ENCODE data around the gene SPECC1L.

The SPECC1L gene

DNA sequence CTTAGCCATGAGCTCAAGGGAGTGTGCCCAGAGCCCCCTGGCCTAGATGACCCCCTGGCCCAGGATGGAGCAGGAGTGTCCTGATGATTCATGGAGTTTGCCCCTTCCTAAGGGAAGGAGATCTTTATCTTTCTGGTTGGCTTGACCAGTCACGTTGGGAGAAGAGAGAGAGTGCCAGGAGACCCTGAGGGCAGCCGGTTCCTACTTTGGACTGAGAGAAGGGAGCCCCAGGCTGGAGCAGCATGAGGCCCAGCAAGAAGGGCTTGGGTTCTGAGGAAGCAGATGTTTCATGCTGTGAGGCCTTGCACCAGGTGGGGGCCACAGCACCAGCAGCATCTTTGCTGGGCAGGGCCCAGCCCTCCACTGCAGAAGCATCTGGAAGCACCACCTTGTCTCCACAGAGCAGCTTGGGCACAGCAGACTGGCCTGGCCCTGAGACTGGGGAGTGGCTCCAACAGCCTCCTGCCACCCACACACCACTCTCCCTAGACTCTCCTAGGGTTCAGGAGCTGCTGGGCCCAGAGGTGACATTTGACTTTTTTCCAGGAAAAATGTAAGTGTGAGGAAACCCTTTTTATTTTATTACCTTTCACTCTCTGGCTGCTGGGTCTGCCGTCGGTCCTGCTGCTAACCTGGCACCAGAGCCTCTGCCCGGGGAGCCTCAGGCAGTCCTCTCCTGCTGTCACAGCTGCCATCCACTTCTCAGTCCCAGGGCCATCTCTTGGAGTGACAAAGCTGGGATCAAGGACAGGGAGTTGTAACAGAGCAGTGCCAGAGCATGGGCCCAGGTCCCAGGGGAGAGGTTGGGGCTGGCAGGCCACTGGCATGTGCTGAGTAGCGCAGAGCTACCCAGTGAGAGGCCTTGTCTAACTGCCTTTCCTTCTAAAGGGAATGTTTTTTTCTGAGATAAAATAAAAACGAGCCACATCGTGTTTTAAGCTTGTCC lies 171.0 kb downstream of the SPECC1L start:
- no peak overlapping the region for H3K4me3 ChIP-seq (ENCODE audit: low read length)
- no peak for TF ChIP-seq ZNF274 (IDR thresholded peaks at IDR 0.05; ENCODE audit: low read depth, low read length)

DNA sequence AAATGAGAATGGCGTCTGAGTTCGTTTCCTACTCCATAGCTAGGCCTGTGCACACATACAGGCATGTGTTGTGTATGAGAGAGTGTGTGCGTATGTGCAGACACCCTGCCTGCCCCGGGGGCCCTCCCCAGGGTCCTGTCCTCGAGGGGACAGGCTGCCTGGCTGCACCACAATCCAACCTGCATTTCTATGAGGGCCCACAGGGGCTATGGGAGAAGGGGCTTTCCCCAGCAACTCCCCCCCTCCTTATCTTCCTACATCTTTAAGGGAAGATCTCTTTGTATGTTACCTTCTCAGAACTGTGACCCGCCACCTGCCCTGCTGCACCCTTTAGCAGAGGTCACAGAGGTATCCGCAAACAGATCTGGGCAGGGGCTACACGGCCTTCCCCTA lies 171.7 kb downstream of the SPECC1L start:
- no peak overlapping the region for H3K4me3 ChIP-seq (ENCODE audit: low read length)
- TF ChIP-seq ZNF274 (IDR thresholded peaks at IDR 0.05; ENCODE audit: low read depth, low read length) = no peak

- H3K4me3 ChIP-seq (ENCODE audit: low read length) = no peak overlapping the region
- TF ChIP-seq ZNF274 (IDR thresholded peaks at IDR 0.05; ENCODE audit: low read depth, low read length) = no peak
These were observed 173.0 kb downstream of the SPECC1L start for GRCh38 chr22:24443668-24444067.

DNA sequence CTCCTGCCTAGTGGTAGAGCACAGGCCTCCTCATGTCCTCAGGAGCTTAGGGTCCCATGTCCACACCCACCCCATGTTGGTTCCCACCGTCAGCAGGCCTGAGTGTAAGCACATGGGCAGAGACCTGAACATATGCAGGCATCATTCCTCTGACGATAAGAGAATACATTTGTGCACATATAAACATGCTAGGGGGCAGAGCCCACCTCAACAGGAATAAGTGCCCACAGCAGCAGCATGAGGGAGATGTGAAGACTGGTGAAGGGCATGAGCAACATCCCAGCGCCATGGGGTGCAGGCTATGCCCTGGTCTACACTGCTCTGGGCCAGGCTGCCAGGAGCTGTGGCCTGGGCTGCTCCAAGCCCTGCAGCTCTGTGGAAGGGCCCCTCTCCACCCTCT lies 173.6 kb downstream of the SPECC1L start:
- no peak for TF ChIP-seq ZNF274 (IDR thresholded peaks at IDR 0.05; ENCODE audit: low read depth, low read length)
- H3K4me3 ChIP-seq (ENCODE audit: low read length) = no peak overlapping the region

- H3K4me3 ChIP-seq (ENCODE audit: low read length) = no peak overlapping the region
- TF ChIP-seq ZNF274 (IDR thresholded peaks at IDR 0.05; ENCODE audit: low read depth, low read length) = no peak
These were observed 174.3 kb downstream of the SPECC1L start for GRCh38 chr22:24444729-24445466.

GRCh38 chr22:24445481-24446259 lies 175.0 kb downstream of the SPECC1L start:
- no peak overlapping the region for H3K4me3 ChIP-seq (ENCODE audit: low read length)
- TF ChIP-seq ZNF274 (IDR thresholded peaks at IDR 0.05; ENCODE audit: low read depth, low read length) = no peak

GRCh38 chr22:24446260-24446611 lies 175.6 kb downstream of the SPECC1L start:
- no peak for TF ChIP-seq ZNF274 (IDR thresholded peaks at IDR 0.05; ENCODE audit: low read depth, low read length)
- no peak overlapping the region for H3K4me3 ChIP-seq (ENCODE audit: low read length)

GRCh38 chr22:24450610-24451009 lies 180.0 kb downstream of the SPECC1L start:
- no peak overlapping the region for H3K4me3 ChIP-seq (ENCODE audit: low read length)
- TF ChIP-seq ZNF274 (IDR thresholded peaks at IDR 0.05; ENCODE audit: low read depth, low read length) = no peak

DNA sequence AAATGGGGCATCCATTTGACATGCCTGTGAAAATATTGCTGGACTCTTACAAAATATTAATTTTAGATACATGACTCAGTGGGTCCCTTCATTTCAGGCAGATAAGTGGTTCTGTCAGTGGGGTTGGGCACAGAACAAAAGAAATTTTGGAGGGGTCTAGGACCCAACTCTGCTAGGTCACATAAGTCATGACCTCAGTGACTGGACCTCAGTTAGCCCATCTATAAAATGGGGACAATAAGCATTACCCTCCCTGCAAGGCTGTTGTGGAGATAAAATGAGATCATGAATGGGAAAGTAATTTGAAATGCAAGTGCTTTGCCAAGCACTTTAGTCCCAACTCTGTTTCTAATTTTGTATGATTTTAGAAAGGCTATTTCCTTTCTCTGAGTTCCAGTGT lies 180.5 kb downstream of the SPECC1L start:
- H3K4me3 ChIP-seq (ENCODE audit: low read length) = no peak overlapping the region
- no peak for TF ChIP-seq ZNF274 (IDR thresholded peaks at IDR 0.05; ENCODE audit: low read depth, low read length)

GRCh38 chr22:24453853-24454252 lies 183.2 kb downstream of the SPECC1L start:
- no peak for TF ChIP-seq ZNF274 (IDR thresholded peaks at IDR 0.05; ENCODE audit: low read depth, low read length)
- no peak overlapping the region for H3K4me3 ChIP-seq (ENCODE audit: low read length)

- TF ChIP-seq ZNF274 (IDR thresholded peaks at IDR 0.05; ENCODE audit: low read depth, low read length) = no peak
- H3K4me3 ChIP-seq (ENCODE audit: low read length) = no peak overlapping the region
These were observed 184.4 kb downstream of the SPECC1L start for GRCh38 chr22:24455039-24455438.

DNA sequence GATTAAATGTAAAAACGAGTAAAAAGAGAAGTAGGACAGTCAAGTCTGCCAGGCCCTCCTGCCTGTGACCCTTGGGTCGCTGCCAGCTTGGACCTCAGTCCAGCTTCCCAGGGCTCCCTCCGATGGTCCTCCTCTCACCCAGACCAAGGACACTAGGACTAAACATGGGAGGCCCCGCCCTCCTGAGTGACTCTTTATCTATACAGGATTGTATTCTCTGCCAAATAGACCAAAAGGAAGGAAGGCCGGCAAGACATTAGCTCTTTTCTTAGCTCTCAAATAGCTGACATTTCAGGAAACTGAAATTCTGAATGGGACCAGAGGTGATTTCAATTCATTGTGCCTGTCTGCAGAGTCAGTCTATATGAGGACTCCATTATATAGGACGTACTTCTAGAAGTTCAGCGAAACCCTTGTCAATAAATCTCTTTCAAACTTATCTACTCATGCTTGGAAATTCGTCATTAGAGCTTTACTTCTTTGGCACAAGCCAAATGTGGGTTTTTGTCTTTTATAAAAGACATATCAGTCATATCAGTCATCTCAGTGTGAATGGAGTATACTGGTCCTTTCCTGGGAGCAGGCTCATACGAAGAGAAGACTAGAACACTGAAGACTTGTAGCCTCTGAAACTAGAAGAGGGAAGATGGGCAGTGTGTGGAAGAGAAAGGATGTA lies 185.3 kb downstream of the SPECC1L start:
- no peak overlapping the region for H3K4me3 ChIP-seq (ENCODE audit: low read length)
- no peak for TF ChIP-seq ZNF274 (IDR thresholded peaks at IDR 0.05; ENCODE audit: low read depth, low read length)

GRCh38 chr22:24457894-24458420 lies 187.3 kb downstream of the SPECC1L start:
- H3K4me3 ChIP-seq (ENCODE audit: low read length) = no peak overlapping the region
- TF ChIP-seq ZNF274 (IDR thresholded peaks at IDR 0.05; ENCODE audit: low read depth, low read length) = no peak

DNA sequence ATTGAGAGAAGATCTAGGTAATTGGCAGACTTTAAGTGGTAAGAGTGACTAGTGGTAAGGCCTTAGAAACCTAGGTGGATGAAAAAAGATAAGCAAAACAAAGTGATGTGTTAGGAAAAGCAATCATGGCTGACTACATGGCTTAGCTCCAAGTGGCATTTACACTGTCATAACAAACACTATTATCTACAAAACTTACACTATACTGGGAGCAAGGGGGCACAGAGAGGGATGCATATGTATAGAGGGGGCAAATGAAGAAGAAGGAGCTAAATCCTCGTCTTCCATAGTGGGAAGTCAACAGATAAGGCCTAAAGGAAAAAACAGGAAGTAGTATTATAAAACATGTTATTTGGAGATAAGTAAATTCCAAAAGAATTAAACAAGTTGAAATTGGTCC lies 189.3 kb downstream of the SPECC1L start:
- H3K4me3 ChIP-seq (ENCODE audit: low read length) = no peak overlapping the region
- no peak for TF ChIP-seq ZNF274 (IDR thresholded peaks at IDR 0.05; ENCODE audit: low read depth, low read length)

Measured in GM08714 (cell line).